ENCODE results near the gene ERBB4.

DNA sequence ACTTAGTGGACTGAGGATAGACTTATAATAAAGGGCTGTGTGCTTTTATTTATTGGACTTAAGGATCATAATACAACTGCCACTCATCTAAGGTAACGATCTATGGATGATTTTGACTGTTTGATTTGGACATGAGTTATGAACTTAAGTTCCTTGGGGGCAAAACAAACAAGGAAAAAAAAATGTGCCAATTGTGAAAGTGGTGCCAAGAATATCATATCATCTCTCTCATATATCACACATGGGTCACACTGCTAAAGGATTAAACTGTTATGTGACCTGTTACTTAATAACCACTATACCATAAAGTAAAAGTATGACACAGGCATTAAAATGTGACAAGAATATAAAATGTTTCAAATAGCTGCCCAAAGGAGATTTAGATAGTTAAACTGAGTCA lies 886.3 kb downstream of the ERBB4 start:
- TF ChIP-seq POLR2A (IDR thresholded peaks at IDR 0.05) = no peak
- TF ChIP-seq, protein P1, sequence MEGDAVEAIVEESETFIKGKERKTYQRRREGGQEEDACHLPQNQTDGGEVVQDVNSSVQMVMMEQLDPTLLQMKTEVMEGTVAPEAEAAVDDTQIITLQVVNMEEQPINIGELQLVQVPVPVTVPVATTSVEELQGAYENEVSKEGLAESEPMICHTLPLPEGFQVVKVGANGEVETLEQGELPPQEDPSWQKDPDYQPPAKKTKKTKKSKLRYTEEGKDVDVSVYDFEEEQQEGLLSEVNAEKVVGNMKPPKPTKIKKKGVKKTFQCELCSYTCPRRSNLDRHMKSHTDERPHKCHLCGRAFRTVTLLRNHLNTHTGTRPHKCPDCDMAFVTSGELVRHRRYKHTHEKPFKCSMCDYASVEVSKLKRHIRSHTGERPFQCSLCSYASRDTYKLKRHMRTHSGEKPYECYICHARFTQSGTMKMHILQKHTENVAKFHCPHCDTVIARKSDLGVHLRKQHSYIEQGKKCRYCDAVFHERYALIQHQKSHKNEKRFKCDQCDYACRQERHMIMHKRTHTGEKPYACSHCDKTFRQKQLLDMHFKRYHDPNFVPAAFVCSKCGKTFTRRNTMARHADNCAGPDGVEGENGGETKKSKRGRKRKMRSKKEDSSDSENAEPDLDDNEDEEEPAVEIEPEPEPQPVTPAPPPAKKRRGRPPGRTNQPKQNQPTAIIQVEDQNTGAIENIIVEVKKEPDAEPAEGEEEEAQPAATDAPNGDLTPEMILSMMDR (IDR thresholded peaks at IDR 0.05) = no peak
